HepG2 (cell line): Measurements from ENCODE around the gene RESP18. TPM values are rescaled to one million over a fixed set of nuclear protein-coding genes. Genes with fewer than 3 reads are reported as not detected.

ENCODE experiments used
- DNMT3B ChIP-seq: conservative IDR thresholded peaks from 2 replicates; pipeline ENCODE4 v1.6.1; 2016; ENCODE audit warnings: missing biosample characterization, control low read depth
- EP300 ChIP-seq, 3 experiments: sonication (generic) in 1 of 3; formaldehyde crosslinking in 1 of 3; IDR thresholded peaks; 2 replicates each; pipeline versions ENCODE4 v1.5.1 to v1.6.1; 2011 to 2020; ENCODE audit warnings: low read depth in 2 of 3, low read length in 2 of 3, borderline replicate concordance in 1 of 3, improper control_type of control experiment in 1 of 3, mild to moderate bottlenecking in 1 of 3, missing genetic modification reagents in 1 of 3, moderate library complexity in 1 of 3
- GATAD1 ChIP-seq: IDR thresholded peaks from 2 replicates; pipeline ENCODE4 v1.6.1; 2016; ENCODE audit warnings: missing genetic modification reagents, missing compliant biosample characterization
- HOXD1 ChIP-seq: sonication (generic); formaldehyde crosslinking; IDR thresholded peaks from 2 replicates; pipeline ENCODE4 v1.5.0; 2020; ENCODE audit warnings: missing genetic modification reagents
- KAT8 ChIP-seq: IDR thresholded peaks from 2 replicates; pipeline ENCODE4 v1.6.1; 2016; ENCODE audit warnings: missing genetic modification reagents, missing compliant biosample characterization
- MTA1 ChIP-seq: sonication (generic); formaldehyde crosslinking; IDR thresholded peaks from 2 replicates; pipeline ENCODE4 v1.4.0; 2020; ENCODE audit warnings: missing genetic modification reagents, mild to moderate bottlenecking, borderline replicate concordance
- NR2C2 ChIP-seq: sonication (generic); formaldehyde crosslinking; IDR thresholded peaks from 2 replicates; pipeline ENCODE4 v1.4.0; 2020; ENCODE audit warnings: missing genetic modification reagents, mild to moderate bottlenecking, moderate library complexity, borderline replicate concordance
- PAXIP1 ChIP-seq: sonication (generic); formaldehyde crosslinking; conservative IDR thresholded peaks from 2 replicates; pipeline ENCODE4 v1.4.0; 2020; ENCODE audit warnings: mild to moderate bottlenecking, missing genetic modification reagents, moderate library complexity
- SRF ChIP-seq: IDR thresholded peaks from 2 replicates; pipeline ENCODE4 v1.6.1; 2011; ENCODE audit warnings: mild to moderate bottlenecking, low read depth, low read length, moderate library complexity
- TAF15 ChIP-seq: fragments of 200-400 bp; formaldehyde crosslinking; IDR thresholded peaks from one replicate; pipeline ENCODE4 v1.6.1; 2018; ENCODE audit warnings: mild to moderate bottlenecking, low read depth, low read length; ENCODE audit not compliant: poor library complexity, severe bottlenecking
- TBL1XR1 ChIP-seq: fragments of 150-350 bp; IDR thresholded peaks from 2 replicates; pipeline ENCODE4 v1.6.1; 2014; ENCODE audit warnings: borderline replicate concordance, low read length; ENCODE audit not compliant: partially characterized antibody
- XBP1 ChIP-seq: sonication (generic); formaldehyde crosslinking; IDR thresholded peaks from 2 replicates; pipeline ENCODE4 v1.5.0; 2020; ENCODE audit warnings: missing genetic modification reagents
- ZGPAT ChIP-seq: IDR thresholded peaks from 2 replicates; pipeline ENCODE4 v1.6.1; 2016; ENCODE audit warnings: mild to moderate bottlenecking
- ZNF232 ChIP-seq: sonication (generic); formaldehyde crosslinking; IDR thresholded peaks from 2 replicates; pipeline ENCODE4 v1.4.0; 2020; ENCODE audit warnings: missing genetic modification reagents, borderline replicate concordance
- ZNF280B ChIP-seq: sonication (generic); formaldehyde crosslinking; IDR thresholded peaks from 2 replicates; pipeline ENCODE4 v1.5.0; 2020; ENCODE audit warnings: missing genetic modification reagents, mild to moderate bottlenecking, borderline replicate concordance
- ZNF3 ChIP-seq: IDR thresholded peaks from 2 replicates; pipeline ENCODE4 v1.7.0; 2017; ENCODE audit warnings: inconsistent platforms
- ZNF430 ChIP-seq: sonication (generic); formaldehyde crosslinking; IDR thresholded peaks from 2 replicates; pipeline ENCODE4 v1.9.0; 2021; ENCODE audit warnings: mild to moderate bottlenecking, missing genetic modification reagents
- ZNF549 ChIP-seq: sonication (generic); formaldehyde crosslinking; IDR thresholded peaks from 2 replicates; pipeline ENCODE4 v1.5.0; 2020; ENCODE audit warnings: missing genetic modification reagents
- ZNF660 ChIP-seq: sonication (generic); formaldehyde crosslinking; IDR thresholded peaks from 2 replicates; pipeline ENCODE4 v1.5.1; 2020; ENCODE audit warnings: mild to moderate bottlenecking, low read depth, missing genetic modification reagents, borderline replicate concordance
- ZSCAN20 ChIP-seq: sonication (generic); formaldehyde crosslinking; IDR thresholded peaks from 2 replicates; pipeline ENCODE4 v1.4.0; 2020; ENCODE audit warnings: missing genetic modification reagents, mild to moderate bottlenecking, borderline replicate concordance
- ZSCAN31 ChIP-seq: sonication (generic); formaldehyde crosslinking; IDR thresholded peaks from 2 replicates; pipeline ENCODE4 v1.5.0; 2020; ENCODE audit warnings: low read depth, mild to moderate bottlenecking, missing genetic modification reagents
- ZSCAN9 ChIP-seq: IDR thresholded peaks from 2 replicates; pipeline ENCODE4 v1.6.1; 2016; ENCODE audit warnings: borderline replicate concordance
- polyA plus RNA-seq, 8 experiments: library from polyadenylated mRNA; depleted of rRNA in 3 of 8; stranded (reverse) in 7 of 8; unstranded in 1 of 8; fragments of >200 nt; fragmentation: Illumina TruSeq in 4 of 8; extraction: Trizol in 4 of 8; gene quantifications; 2 replicates each; pipeline versions ENCODE4 v1.2.1 to v1.2.3, GENCODE V29; 2011 to 2016; ENCODE audit warnings: low read depth in 4 of 8, missing spikeins in 1 of 8, mixed read lengths in 1 of 8; ENCODE audit not compliant: insufficient read depth in 1 of 8
- total RNA-seq, 5 experiments: library from RNA; depleted of rRNA; stranded (reverse); fragments of >200 nt; fragmentation: Illumina TruSeq; extraction: Trizol; gene quantifications; 2 replicates each; pipeline ENCODE4 v1.2.3, GENCODE V29; 2016; ENCODE audit warnings: low read depth in 1 of 5

RESP18 gene
- total and polyA plus RNA-seq, 2 of the 13 experiments (the other 11 are each of a cell fraction or from before 2014, with no cell fraction given), result not detected

GRCh38 chr2:219308142-219309101, 24.1 kb downstream of the RESP18 start (continued):
- no peak for TF ChIP-seq TBL1XR1
- TF ChIP-seq NR2C2 (CRISPR knock-in tag), result 0 out of 2 replicates have a peak, but pooled peaks have one; percentile 44
- TF ChIP-seq ZNF430 (CRISPR knock-in tag), result peak; percentile 88; the same call in 1 of the 2 replicates
- TF ChIP-seq DNMT3B (CRISPR knock-in tag), result peak; percentile 96; the same call in 1 of the 2 replicates
- 0 out of 2 replicates have a peak, but pooled peaks have one; percentile 29 for TF ChIP-seq PAXIP1
- TF ChIP-seq MTA1 (CRISPR knock-in tag), result no peak
- no peak for TF ChIP-seq TAF15
- TF ChIP-seq XBP1 (CRISPR knock-in tag), result peak; percentile 91
- peak; percentile 77 for TF ChIP-seq KAT8 (CRISPR knock-in tag)
- TF ChIP-seq ZGPAT, result peak; percentile 72; the same call in 1 of the 2 replicates
- peak; percentile 78; the same call in 1 of the 2 replicates for TF ChIP-seq ZNF660 (CRISPR knock-in tag)
- 0 out of 2 replicates have a peak, but pooled peaks have one; percentile 48 for TF ChIP-seq ZNF549 (CRISPR knock-in tag)
- TF ChIP-seq EP300 (IDR thresholded peaks at IDR 0.05; ENCODE audit: low read depth in 2 of 2, low read length in 2 of 2), result no peak
- no peak; the same call in 1 of the 2 replicates for TF ChIP-seq EP300 (CRISPR knock-in tag; IDR thresholded peaks at IDR 0.05; ENCODE audit: borderline replicate concordance)
- peak; percentile 78 for TF ChIP-seq GATAD1 (CRISPR knock-in tag)
- TF ChIP-seq ZSCAN9 (CRISPR knock-in tag), result peak; percentile 100
- peak; percentile 94; the same call in 1 of the 2 replicates for TF ChIP-seq HOXD1 (CRISPR knock-in tag)
- TF ChIP-seq ZSCAN20 (CRISPR knock-in tag), result peak; percentile 98
- TF ChIP-seq ZNF3 (CRISPR knock-in tag), result peak; percentile 86; the same call in 1 of the 2 replicates
- TF ChIP-seq ZNF280B (CRISPR knock-in tag), result peak; percentile 88; the same call in 1 of the 2 replicates
- peak; percentile 92; the same call in 1 of the 2 replicates for TF ChIP-seq ZSCAN31
- peak; percentile 99 for TF ChIP-seq ZNF232
- no peak for TF ChIP-seq SRF
